Mesenchymal stem cell (in vitro differentiated cells and primary cell): Measurements from ENCODE around the gene FAM13C.

Source experiments
- DNase-seq: peaks from one replicate; pipeline ENCODE4 v3.0.0-alpha.2; 2013
- H2AFZ ChIP-seq: one replicate; pipeline ENCODE4 v1.6.1; 2013; ENCODE audit warnings: low read depth, mild to moderate bottlenecking, control low read depth, inconsistent platforms, low read length, moderate library complexity
- H2AK5ac ChIP-seq: 2 replicates; pipeline ENCODE4 v1.6.1; 2013; ENCODE audit warnings: low read length, moderate library complexity, mild to moderate bottlenecking, inconsistent platforms; ENCODE audit not compliant: severe bottlenecking
- H2BK120ac ChIP-seq: one replicate; pipeline ENCODE4 v1.6.1; 2013; ENCODE audit warnings: low read depth, mild to moderate bottlenecking, inconsistent platforms, low read length, moderate library complexity
- H2BK12ac ChIP-seq, 2 experiments: one replicate each; pipeline ENCODE4 v1.6.1; 2013; ENCODE audit warnings: inconsistent platforms in 2 of 2, low read length in 2 of 2, mild to moderate bottlenecking in 2 of 2, moderate library complexity in 2 of 2, control low read depth in 1 of 2
- H2BK15ac ChIP-seq: one replicate; pipeline ENCODE4 v1.6.1; 2013; ENCODE audit warnings: mild to moderate bottlenecking, low read depth, inconsistent platforms; ENCODE audit not compliant: poor library complexity, severe bottlenecking
- H2BK5ac ChIP-seq: 2 replicates; pipeline ENCODE4 v1.6.1; 2013; ENCODE audit warnings: low read depth, mild to moderate bottlenecking, low read length, control low read depth, inconsistent platforms; ENCODE audit not compliant: poor library complexity, severe bottlenecking
- H3K14ac ChIP-seq, 2 experiments: one replicate each; pipeline ENCODE4 v1.6.1; 2013; ENCODE audit warnings: inconsistent platforms in 2 of 2, low read length in 2 of 2, control low read depth in 1 of 2, mild to moderate bottlenecking in 1 of 2, moderate library complexity in 1 of 2
- H3K18ac ChIP-seq, 2 experiments: one replicate each; pipeline ENCODE4 v1.6.1; 2013; ENCODE audit warnings: inconsistent platforms in 2 of 2, low read length in 2 of 2, control low read depth in 1 of 2, low read depth in 1 of 2, mild to moderate bottlenecking in 1 of 2
- H3K23ac ChIP-seq, 2 experiments: one replicate each; pipeline ENCODE4 v1.6.1; 2013; ENCODE audit warnings: inconsistent platforms in 2 of 2, low read length in 2 of 2, mild to moderate bottlenecking in 2 of 2, moderate library complexity in 2 of 2, control low read depth in 1 of 2
- H3K27ac ChIP-seq: 2 replicates; pipeline ENCODE4 v1.5.1; 2013; ENCODE audit warnings: mild to moderate bottlenecking, moderate library complexity, low read length, control low read depth, inconsistent platforms; ENCODE audit not compliant: poor library complexity, severe bottlenecking
- H3K27me3 ChIP-seq, 2 experiments: 2 replicates each; pipeline versions ENCODE4 v1.6.1 to v1.7.0; 2013; ENCODE audit warnings: low read length in 2 of 2, mild to moderate bottlenecking in 2 of 2, moderate library complexity in 2 of 2, control low read depth in 1 of 2, inconsistent platforms in 1 of 2; ENCODE audit not compliant: control insufficient read depth in 1 of 2, insufficient read depth in 1 of 2
- H3K36me3 ChIP-seq, 2 experiments: 2 replicates each; pipeline versions ENCODE4 v1.6.1 to v1.7.0; 2013; ENCODE audit warnings: low read length in 2 of 2, control low read depth in 1 of 2, inconsistent platforms in 1 of 2, low read depth in 1 of 2, mild to moderate bottlenecking in 1 of 2; ENCODE audit not compliant: insufficient read depth in 2 of 2, control insufficient read depth in 1 of 2
- H3K4ac ChIP-seq, 2 experiments: one replicate each; pipeline ENCODE4 v1.6.1; 2013; ENCODE audit warnings: inconsistent platforms in 2 of 2, low read length in 2 of 2, mild to moderate bottlenecking in 2 of 2, moderate library complexity in 2 of 2, control low read depth in 1 of 2, low read depth in 1 of 2
- H3K4me1 ChIP-seq: 2 replicates; pipeline ENCODE4 v1.6.1; 2013; ENCODE audit warnings: low read depth, low read length, control low read depth; ENCODE audit not compliant: control insufficient read depth, insufficient read depth
- H3K4me2 ChIP-seq: 2 replicates; pipeline ENCODE4 v1.6.1; 2013; ENCODE audit warnings: low read length, mild to moderate bottlenecking, inconsistent platforms; ENCODE audit not compliant: poor library complexity, severe bottlenecking
- H3K4me3 ChIP-seq, 2 experiments: 2 replicates each; pipeline versions ENCODE4 v1.5.1 to v1.7.0; 2013; ENCODE audit warnings: low read length in 2 of 2, mild to moderate bottlenecking in 2 of 2, control low read depth in 1 of 2, low read depth in 1 of 2; ENCODE audit not compliant: insufficient read depth in 1 of 2
- H3K79me1 ChIP-seq: replicated peaks from 2 replicates; pipeline ENCODE4 v1.6.1; 2013; ENCODE audit warnings: mild to moderate bottlenecking, control low read depth, low read length, inconsistent platforms; ENCODE audit not compliant: poor library complexity, severe bottlenecking
- H3K9ac ChIP-seq: 2 replicates; pipeline ENCODE4 v1.7.0; 2013; ENCODE audit warnings: mild to moderate bottlenecking, low read length, moderate library complexity
- H3K9me3 ChIP-seq: 2 replicates; pipeline ENCODE4 v1.7.0; 2013; ENCODE audit warnings: mild to moderate bottlenecking, low read length; ENCODE audit not compliant: control insufficient read depth
- H4K8ac ChIP-seq: one replicate; pipeline ENCODE4 v1.6.1; 2013; ENCODE audit warnings: inconsistent platforms, mild to moderate bottlenecking, low read length, moderate library complexity
- H4K91ac ChIP-seq: one replicate; pipeline ENCODE4 v1.6.1; 2013; ENCODE audit warnings: mild to moderate bottlenecking, low read length, inconsistent platforms
- WGBS: methylation state at CpG from one replicate; pipeline ENCODE4 v1.1.7; 2013; ENCODE audit warnings: mixed read lengths; 5-methylcytosine and 5-hydroxymethylcytosine counted together

FAM13C gene

DNA sequence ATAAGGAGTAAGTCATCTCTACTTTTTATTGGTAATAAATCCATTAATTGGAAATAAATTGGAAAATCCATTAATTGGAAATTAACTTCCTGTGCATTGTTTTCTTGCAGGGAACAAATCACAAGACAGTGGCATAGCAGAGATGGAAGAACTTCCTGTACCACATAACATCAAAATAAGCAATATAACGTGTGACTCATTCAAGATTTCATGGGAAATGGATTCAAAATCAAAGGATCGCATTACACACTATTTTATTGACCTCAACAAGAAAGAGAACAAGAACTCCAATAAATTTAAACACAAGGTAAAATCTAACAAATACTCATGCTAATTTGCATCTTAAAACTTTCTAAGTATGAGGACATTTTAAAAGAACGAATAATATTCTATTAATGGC is 128.2 kb downstream of the FAM13C start:
- Histone ChIP-seq H3K27me3 (no peaks in the 10 kb centered on the region), H2BK120ac (no peak overlapping the region), H3K4me2 (no peak overlapping the region), H3K14ac (no peak overlapping the region), H3K18ac (no peak overlapping the region), H4K91ac (no peak overlapping the region), H2BK5ac (no peak overlapping the region), H3K9ac (no peak overlapping the region), H3K4me3 (no peak overlapping the region), H2BK15ac (no peak overlapping the region), H3K36me3 (no peaks in the 10 kb centered on the region), H3K79me1 (no peaks in the 10 kb centered on the region), H3K9me3 (no peaks in the 10 kb centered on the region), H3K27ac (no peak overlapping the region), H2AK5ac (no peak overlapping the region), H3K4ac (no peak overlapping the region), H2BK12ac (no peak overlapping the region), H3K4me1 (no peaks in the 10 kb centered on the region), H4K8ac (no peak overlapping the region), H3K23ac (no peak overlapping the region), H2AFZ (no peak overlapping the region)
- WGBS = 81% methylated on average over 2 of the region's 3 CpGs
- no peak for DNase-seq

- H2AFZ ChIP-seq = no peak overlapping the region
- no peak overlapping the region for H2BK5ac ChIP-seq
- no peak overlapping the region for H4K91ac ChIP-seq
- H3K18ac ChIP-seq = no peak overlapping the region
- H3K27ac ChIP-seq = no peak overlapping the region
- H3K36me3 ChIP-seq = no peaks in the 10 kb centered on the region
- 92% methylated on average over 1 of the region's 4 CpGs for WGBS
- no peak overlapping the region for H3K4me3 ChIP-seq
- H3K9ac ChIP-seq = no peak overlapping the region
- DNase-seq = no peak
- H3K4me1 ChIP-seq = no peaks in the 10 kb centered on the region
- no peaks in the 10 kb centered on the region for H3K27me3 ChIP-seq
- H3K79me1 ChIP-seq = no peaks in the 10 kb centered on the region
- H3K23ac ChIP-seq = no peak overlapping the region
- no peaks in the 10 kb centered on the region for H3K9me3 ChIP-seq
- no peak overlapping the region for H4K8ac ChIP-seq
- H2BK120ac ChIP-seq = no peak overlapping the region
- H3K4me2 ChIP-seq = no peak overlapping the region
- H3K4ac ChIP-seq = no peak overlapping the region
- H3K14ac ChIP-seq = no peak overlapping the region
- H2AK5ac ChIP-seq = no peak overlapping the region
- no peak overlapping the region for H2BK15ac ChIP-seq
- H2BK12ac ChIP-seq = no peak overlapping the region
These were observed 132.9 kb downstream of the FAM13C start for GRCh38 chr10:59229441-59229840.

- no peak overlapping the region for H3K27ac ChIP-seq
- no peak overlapping the region for H2AFZ ChIP-seq
- no peaks in the 10 kb centered on the region for H3K9me3 ChIP-seq
- H3K4me3 ChIP-seq = no peak overlapping the region
- no peaks in the 10 kb centered on the region for H3K36me3 ChIP-seq
- H3K23ac ChIP-seq = no peak overlapping the region
- H3K4ac ChIP-seq = no peak overlapping the region
- H3K14ac ChIP-seq = no peak overlapping the region
- H2BK12ac ChIP-seq = no peak overlapping the region
- no peak overlapping the region for H4K8ac ChIP-seq
- H4K91ac ChIP-seq = no peak overlapping the region
- H2BK120ac ChIP-seq = no peak overlapping the region
- H3K18ac ChIP-seq = no peak overlapping the region
- no peak overlapping the region for H3K9ac ChIP-seq
- no peaks in the 10 kb centered on the region for H3K79me1 ChIP-seq
- H2BK5ac ChIP-seq = no peak overlapping the region
- no peak for DNase-seq
- 97% methylated on average over 3 of the region's 3 CpGs for WGBS
- no peak overlapping the region for H3K4me2 ChIP-seq
- no peaks in the 10 kb centered on the region for H3K27me3 ChIP-seq
- H3K4me1 ChIP-seq = no peaks in the 10 kb centered on the region
- H2BK15ac ChIP-seq = no peak overlapping the region
- H2AK5ac ChIP-seq = no peak overlapping the region
These were observed 135.1 kb downstream of the FAM13C start for GRCh38 chr10:59227136-59227673.

GRCh38 chr10:59225211-59225610 is 137.1 kb downstream of the FAM13C start:
- Histone ChIP-seq H3K4me1 (no peaks in the 10 kb centered on the region), H3K9ac (no peak overlapping the region), H2BK15ac (no peak overlapping the region), H3K4me2 (no peak overlapping the region), H2BK120ac (no peak overlapping the region), H3K14ac (no peak overlapping the region), H3K4ac (no peak overlapping the region), H2BK5ac (no peak overlapping the region), H2AK5ac (no peak overlapping the region), H2BK12ac (no peak overlapping the region), H4K91ac (no peak overlapping the region), H3K18ac (no peak overlapping the region), H2AFZ (no peak overlapping the region), H3K36me3 (no peaks in the 10 kb centered on the region), H3K27ac (no peak overlapping the region), H3K23ac (no peak overlapping the region), H4K8ac (no peak overlapping the region), H3K9me3 (no peaks in the 10 kb centered on the region), H3K4me3 (no peak overlapping the region), H3K79me1 (no peaks in the 10 kb centered on the region), H3K27me3 (no peaks in the 10 kb centered on the region)
- no peak for DNase-seq
